HuH-7 (cell line): ENCODE measurements around the gene GPR173.

ENCODE experiments used
- DNase-seq: peaks from one replicate; pipeline ENCODE4 v3.0.0; 2011; ENCODE audit warnings: low spot score

Gene GPR173

GRCh38 chrX:53089224-53089842 is 40.7 kb downstream of the GPR173 start:
- peak; percentile 39 for DNase-seq

- DNase-seq: no peak
Measured at GRCh38 chrX:53089925-53090324, 41.3 kb downstream of the GPR173 start.

- no peak for DNase-seq
Measured at GRCh38 chrX:53091354-53091753, 42.8 kb downstream of the GPR173 start.

GRCh38 chrX:53093177-53093655 is 44.6 kb downstream of the GPR173 start:
- DNase-seq: peak; percentile 46

- peak; percentile 85 for DNase-seq
Measured at GRCh38 chrX:53093748-53094581, 45.4 kb downstream of the GPR173 start, which contains the start of gene KANTR. KANTR (plus strand) TSS chrX:53094142; CDS start chrX:53124273, 30,131 bp downstream.

- no peak for DNase-seq
Measured at GRCh38 chrX:53094582-53094905, 46.0 kb downstream of the GPR173 start.

- no peak for DNase-seq
Measured at GRCh38 chrX:53095796-53096195, 47.2 kb downstream of the GPR173 start.

GRCh38 chrX:53114864-53115549 is 66.4 kb downstream of the GPR173 start:
- no peak for DNase-seq

- no peak for DNase-seq
Measured at GRCh38 chrX:53115550-53115874, 66.9 kb downstream of the GPR173 start.

GRCh38 chrX:53116101-53116500 is 67.5 kb downstream of the GPR173 start:
- no peak for DNase-seq

GRCh38 chrX:53122013-53122412 is 73.4 kb downstream of the GPR173 start:
- DNase-seq: no peak

GRCh38 chrX:53125506-53125905 is 76.9 kb downstream of the GPR173 start:
- no peak for DNase-seq

GRCh38 chrX:53126377-53126776 is 77.8 kb downstream of the GPR173 start:
- DNase-seq: no peak

GRCh38 chrX:53128097-53128749 is 79.6 kb downstream of the GPR173 start:
- DNase-seq: no peak
